Ishikawa (cell line): ENCODE measurements around the gene CABP4.

ENCODE experiments used
- CEBPB ChIP-seq: IDR thresholded peaks from 2 replicates; pipeline ENCODE4 v1.6.1; 2012
- CREB1 ChIP-seq: IDR thresholded peaks from 2 replicates; pipeline ENCODE4 v1.6.1; 2012; ENCODE audit warnings: low read depth
- EGR1 ChIP-seq: IDR thresholded peaks from 2 replicates; pipeline ENCODE4 v1.6.1; 2012
- EP300 ChIP-seq: IDR thresholded peaks from 2 replicates; pipeline ENCODE4 v1.6.1; 2012; ENCODE audit warnings: borderline replicate concordance
- FOXM1 ChIP-seq: IDR thresholded peaks from 2 replicates; pipeline ENCODE4 v1.6.1; 2012; ENCODE audit warnings: low read depth, borderline replicate concordance
- NFIC ChIP-seq: IDR thresholded peaks from 2 replicates; pipeline ENCODE4 v1.6.1; 2012
- RAD21 ChIP-seq: IDR thresholded peaks from 2 replicates; pipeline ENCODE4 v1.6.1; 2012; ENCODE audit warnings: low read depth
- TAF1 ChIP-seq: IDR thresholded peaks from 2 replicates; pipeline ENCODE4 v1.6.1; 2012; ENCODE audit warnings: low read depth, mild to moderate bottlenecking
- TCF12 ChIP-seq: IDR thresholded peaks from 2 replicates; pipeline ENCODE4 v1.6.1; 2012; ENCODE audit warnings: low read depth
- TEAD4 ChIP-seq: IDR thresholded peaks from 2 replicates; pipeline ENCODE4 v1.6.1; 2012
- YY1 ChIP-seq: IDR thresholded peaks from 2 replicates; pipeline ENCODE4 v1.6.1; 2012; ENCODE audit warnings: low read depth
- ZBTB7A ChIP-seq: IDR thresholded peaks from 2 replicates; pipeline ENCODE4 v1.6.1; 2012; ENCODE audit warnings: low read depth
- TF ChIP-seq, protein P1 (sequence below): IDR thresholded peaks from 2 replicates; pipeline ENCODE4 v1.6.1; 2012
- TF ChIP-seq, protein P2 (sequence below): IDR thresholded peaks from 2 replicates; pipeline ENCODE4 v1.6.1; 2012; ENCODE audit warnings: low read depth, mild to moderate bottlenecking
- TF ChIP-seq, protein P3 (sequence below): IDR thresholded peaks from 2 replicates; pipeline ENCODE4 v1.6.1; 2012

CABP4 gene

DNA sequence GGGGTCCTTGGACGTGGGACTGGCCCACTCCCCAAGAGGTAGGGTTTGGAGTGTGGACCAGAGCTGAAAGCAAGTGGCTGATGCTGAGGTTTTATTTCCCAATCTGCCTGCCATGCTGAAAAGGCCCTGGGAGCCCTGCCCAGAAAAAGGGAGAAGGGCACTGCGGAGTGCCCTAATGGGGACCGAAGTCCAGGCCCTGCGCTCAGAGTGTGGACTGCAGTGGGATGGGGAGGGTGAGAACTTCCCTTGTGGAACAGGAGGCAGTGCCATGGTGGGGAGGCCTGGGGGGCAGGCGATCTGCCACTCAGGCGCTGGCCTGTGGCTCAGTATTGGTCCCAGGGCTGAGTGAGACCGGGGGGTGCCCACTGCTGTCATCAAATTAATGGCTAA lies 6.9 kb upstream of the CABP4 start:
- TF ChIP-seq TAF1 (no peak), ZBTB7A (no peak), TEAD4 (no peak), FOXM1 (no peak), NFIC (no peak), TCF12 (no peak), CEBPB (no peak)
- TF ChIP-seq, protein P1, sequence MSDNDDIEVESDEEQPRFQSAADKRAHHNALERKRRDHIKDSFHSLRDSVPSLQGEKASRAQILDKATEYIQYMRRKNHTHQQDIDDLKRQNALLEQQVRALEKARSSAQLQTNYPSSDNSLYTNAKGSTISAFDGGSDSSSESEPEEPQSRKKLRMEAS, result no peak
- TF ChIP-seq, protein P2, sequence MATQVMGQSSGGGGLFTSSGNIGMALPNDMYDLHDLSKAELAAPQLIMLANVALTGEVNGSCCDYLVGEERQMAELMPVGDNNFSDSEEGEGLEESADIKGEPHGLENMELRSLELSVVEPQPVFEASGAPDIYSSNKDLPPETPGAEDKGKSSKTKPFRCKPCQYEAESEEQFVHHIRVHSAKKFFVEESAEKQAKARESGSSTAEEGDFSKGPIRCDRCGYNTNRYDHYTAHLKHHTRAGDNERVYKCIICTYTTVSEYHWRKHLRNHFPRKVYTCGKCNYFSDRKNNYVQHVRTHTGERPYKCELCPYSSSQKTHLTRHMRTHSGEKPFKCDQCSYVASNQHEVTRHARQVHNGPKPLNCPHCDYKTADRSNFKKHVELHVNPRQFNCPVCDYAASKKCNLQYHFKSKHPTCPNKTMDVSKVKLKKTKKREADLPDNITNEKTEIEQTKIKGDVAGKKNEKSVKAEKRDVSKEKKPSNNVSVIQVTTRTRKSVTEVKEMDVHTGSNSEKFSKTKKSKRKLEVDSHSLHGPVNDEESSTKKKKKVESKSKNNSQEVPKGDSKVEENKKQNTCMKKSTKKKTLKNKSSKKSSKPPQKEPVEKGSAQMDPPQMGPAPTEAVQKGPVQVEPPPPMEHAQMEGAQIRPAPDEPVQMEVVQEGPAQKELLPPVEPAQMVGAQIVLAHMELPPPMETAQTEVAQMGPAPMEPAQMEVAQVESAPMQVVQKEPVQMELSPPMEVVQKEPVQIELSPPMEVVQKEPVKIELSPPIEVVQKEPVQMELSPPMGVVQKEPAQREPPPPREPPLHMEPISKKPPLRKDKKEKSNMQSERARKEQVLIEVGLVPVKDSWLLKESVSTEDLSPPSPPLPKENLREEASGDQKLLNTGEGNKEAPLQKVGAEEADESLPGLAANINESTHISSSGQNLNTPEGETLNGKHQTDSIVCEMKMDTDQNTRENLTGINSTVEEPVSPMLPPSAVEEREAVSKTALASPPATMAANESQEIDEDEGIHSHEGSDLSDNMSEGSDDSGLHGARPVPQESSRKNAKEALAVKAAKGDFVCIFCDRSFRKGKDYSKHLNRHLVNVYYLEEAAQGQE, result no peak

DNA sequence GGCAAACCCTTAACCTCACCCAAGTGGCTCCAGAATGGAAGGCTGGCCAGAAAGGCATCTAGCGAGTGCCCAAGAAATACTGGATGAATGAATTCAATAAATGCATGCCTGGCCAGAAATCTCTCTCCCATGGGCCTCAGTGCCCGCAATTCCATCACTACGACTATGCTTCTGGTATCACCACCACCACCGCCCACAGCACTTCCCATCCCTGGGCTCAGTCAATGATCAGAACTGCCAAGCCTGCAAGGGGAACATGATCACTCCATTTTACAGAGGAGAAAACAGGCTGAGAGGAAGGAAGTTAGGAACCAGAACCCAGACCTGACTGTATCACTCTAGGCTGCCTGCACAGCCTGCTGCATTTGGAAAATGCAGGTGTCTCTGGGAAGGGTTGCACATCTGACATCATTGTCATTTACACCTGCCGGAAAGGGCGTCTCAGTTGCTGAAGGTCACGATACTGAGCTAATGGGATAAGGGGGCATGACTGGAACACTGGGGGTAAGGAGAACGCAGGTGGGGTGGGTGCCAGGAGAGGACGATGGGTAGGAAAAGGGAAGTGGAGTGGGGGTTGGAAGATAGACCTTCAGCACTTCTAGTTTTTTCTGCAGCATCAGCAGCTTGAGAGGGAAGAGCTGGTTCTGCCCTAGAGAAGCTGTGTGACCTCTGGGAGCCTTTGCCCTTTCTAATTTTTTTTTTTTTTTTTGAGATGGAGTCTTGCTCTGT lies 5.9 kb upstream of the CABP4 start:
- TF ChIP-seq, protein P1, result no peak
- TF ChIP-seq FOXM1 (no peak), CREB1 (no peak), ZBTB7A (no peak), TAF1 (no peak), RAD21 (no peak), YY1 (no peak), CEBPB (no peak), NFIC (no peak), TEAD4 (no peak), TCF12 (no peak), EP300 (no peak)
- TF ChIP-seq, protein P2, result no peak
- TF ChIP-seq, protein P3, sequence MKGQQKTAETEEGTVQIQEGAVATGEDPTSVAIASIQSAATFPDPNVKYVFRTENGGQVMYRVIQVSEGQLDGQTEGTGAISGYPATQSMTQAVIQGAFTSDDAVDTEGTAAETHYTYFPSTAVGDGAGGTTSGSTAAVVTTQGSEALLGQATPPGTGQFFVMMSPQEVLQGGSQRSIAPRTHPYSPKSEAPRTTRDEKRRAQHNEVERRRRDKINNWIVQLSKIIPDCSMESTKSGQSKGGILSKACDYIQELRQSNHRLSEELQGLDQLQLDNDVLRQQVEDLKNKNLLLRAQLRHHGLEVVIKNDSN, result no peak

DNA sequence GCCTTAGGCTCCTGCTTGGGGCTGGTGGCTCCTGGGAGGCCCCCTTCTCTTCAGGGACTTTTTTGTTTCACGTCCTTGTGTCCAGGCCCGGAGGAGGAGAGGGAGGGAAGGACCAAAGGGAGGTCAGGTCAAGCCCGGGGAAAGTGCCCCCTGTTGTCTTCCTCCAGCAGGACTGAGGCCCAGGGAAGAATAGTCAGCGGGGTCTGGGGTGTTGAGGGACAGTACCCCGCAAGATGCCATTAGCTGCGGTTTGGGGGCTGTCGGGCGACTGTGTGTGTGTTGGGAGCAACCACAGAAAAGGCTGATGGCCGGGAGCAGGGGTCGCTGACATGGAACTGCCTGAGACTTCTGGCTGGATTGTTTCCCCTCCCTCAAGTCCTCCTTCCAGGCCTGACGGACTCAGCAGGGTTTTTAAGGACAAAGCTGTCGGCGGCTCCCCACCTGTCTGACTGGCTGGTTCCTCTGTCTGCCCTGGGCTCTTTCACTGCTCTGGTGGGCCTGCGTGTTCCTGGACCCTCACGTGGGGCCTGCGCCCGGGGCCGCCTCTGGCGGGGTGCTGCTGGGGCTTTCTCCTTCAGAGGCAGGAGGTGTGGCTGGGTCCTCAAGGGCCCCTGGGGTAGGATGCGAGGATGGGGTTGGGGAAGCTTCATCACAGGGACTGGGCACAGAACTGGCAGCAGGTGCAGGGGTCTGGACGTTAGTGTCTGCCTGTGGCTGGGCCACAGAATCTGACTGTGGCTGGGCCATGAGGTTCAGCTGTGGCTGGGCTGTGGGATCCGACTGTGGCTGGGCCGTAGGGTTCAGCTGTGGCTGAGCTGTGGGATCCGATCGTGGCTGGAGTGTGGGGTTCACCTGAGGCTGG lies 4.1 kb upstream of the CABP4 start:
- TF ChIP-seq TEAD4 (no peak), ZBTB7A (no peak), CEBPB (no peak), TAF1 (no peak), TCF12 (no peak), YY1 (no peak), EGR1 (no peak), RAD21 (no peak), FOXM1 (no peak)
- TF ChIP-seq, protein P3, result no peak
- TF ChIP-seq, protein P1, result no peak
- TF ChIP-seq, protein P2, result no peak

DNA sequence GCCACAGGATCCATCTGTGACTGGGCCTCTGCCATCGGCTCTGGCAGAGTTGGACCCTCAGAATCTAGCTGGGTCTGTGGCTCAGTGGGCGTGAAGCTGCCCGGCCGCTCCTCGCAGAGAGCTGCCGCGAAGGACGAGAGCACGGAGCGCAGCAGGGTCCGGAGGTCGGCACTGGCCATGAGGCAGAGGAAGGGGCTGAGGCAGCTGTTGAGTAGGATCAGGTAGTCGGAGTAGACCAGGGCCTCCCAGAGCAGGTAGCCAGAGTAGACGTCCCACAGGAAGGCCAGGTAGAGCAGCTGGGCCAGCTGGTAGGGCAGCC lies 3.5 kb upstream of the CABP4 start:
- TF ChIP-seq CEBPB, result no peak
- no peak for TF ChIP-seq EP300
- no peak for TF ChIP-seq NFIC
- TF ChIP-seq TCF12, result no peak
- TF ChIP-seq, protein P1, result no peak
- TF ChIP-seq, protein P2, result no peak
- TF ChIP-seq TAF1, result no peak
- TF ChIP-seq CREB1, result no peak
- TF ChIP-seq, protein P3, result no peak
- TF ChIP-seq FOXM1, result no peak
- TF ChIP-seq RAD21, result no peak
- no peak for TF ChIP-seq TEAD4
- no peak for TF ChIP-seq EGR1
